Measurements from ENCODE around the gene SRSF9.
"Not testable (repeated sequence)": the region's sequence is repeated elsewhere in the genome, so short reads cannot be mapped to it uniquely, and the experiment has no call there.

SRSF9 gene

DNA sequence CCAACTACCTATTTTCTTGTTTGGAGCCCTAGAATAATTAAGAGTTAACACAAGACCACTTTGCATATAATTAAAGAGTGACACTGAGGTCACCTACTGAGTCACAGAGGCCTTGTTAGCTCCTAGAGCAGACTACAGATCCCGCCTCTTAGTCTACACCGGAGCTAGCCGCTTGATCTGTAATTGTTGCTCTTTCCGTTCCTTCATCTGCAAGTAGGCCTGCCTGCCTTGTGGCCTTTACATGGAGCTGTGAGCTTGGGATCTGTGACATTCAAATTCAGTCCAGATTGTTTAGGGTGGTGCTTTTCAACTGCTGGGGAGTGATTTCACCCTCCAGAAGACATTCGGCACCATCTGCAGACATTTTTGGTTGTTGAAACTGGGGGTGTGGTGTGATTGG is 20.8 kb upstream of the SRSF9 start:
- TF ChIP-seq, protein P1, sequence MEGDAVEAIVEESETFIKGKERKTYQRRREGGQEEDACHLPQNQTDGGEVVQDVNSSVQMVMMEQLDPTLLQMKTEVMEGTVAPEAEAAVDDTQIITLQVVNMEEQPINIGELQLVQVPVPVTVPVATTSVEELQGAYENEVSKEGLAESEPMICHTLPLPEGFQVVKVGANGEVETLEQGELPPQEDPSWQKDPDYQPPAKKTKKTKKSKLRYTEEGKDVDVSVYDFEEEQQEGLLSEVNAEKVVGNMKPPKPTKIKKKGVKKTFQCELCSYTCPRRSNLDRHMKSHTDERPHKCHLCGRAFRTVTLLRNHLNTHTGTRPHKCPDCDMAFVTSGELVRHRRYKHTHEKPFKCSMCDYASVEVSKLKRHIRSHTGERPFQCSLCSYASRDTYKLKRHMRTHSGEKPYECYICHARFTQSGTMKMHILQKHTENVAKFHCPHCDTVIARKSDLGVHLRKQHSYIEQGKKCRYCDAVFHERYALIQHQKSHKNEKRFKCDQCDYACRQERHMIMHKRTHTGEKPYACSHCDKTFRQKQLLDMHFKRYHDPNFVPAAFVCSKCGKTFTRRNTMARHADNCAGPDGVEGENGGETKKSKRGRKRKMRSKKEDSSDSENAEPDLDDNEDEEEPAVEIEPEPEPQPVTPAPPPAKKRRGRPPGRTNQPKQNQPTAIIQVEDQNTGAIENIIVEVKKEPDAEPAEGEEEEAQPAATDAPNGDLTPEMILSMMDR (IDR thresholded peaks at IDR 0.05; ENCODE audit: insufficient read depth, missing control alignments), result no peak
- FAIRE-seq (no peak), DNase-seq (ENCODE audit: insufficient read length, low spot score) (no peak)

DNA sequence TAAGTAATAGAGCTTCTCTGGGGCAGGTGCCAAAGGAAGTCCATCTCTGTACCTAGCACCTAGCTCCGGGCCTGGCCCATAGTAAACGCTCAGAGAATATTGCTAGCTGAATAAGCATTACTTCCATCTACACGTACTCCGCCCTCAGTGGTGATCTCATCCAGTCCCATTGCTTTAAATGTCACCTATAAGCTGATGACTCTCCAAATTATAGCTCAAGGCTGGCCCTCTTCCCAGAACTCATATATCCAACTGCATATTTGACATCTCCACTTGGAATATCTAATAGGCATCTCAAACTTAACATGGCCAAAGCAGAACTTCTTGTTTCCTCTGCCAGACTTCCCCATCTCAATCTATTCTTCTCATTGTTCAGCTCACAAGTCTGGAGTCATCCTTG is 19.5 kb upstream of the SRSF9 start:
- DNase-seq (ENCODE audit: insufficient read length, low spot score) (no peak), FAIRE-seq (no peak)
- TF ChIP-seq, protein P1 (IDR thresholded peaks at IDR 0.05; ENCODE audit: insufficient read depth, missing control alignments), result no peak

DNA sequence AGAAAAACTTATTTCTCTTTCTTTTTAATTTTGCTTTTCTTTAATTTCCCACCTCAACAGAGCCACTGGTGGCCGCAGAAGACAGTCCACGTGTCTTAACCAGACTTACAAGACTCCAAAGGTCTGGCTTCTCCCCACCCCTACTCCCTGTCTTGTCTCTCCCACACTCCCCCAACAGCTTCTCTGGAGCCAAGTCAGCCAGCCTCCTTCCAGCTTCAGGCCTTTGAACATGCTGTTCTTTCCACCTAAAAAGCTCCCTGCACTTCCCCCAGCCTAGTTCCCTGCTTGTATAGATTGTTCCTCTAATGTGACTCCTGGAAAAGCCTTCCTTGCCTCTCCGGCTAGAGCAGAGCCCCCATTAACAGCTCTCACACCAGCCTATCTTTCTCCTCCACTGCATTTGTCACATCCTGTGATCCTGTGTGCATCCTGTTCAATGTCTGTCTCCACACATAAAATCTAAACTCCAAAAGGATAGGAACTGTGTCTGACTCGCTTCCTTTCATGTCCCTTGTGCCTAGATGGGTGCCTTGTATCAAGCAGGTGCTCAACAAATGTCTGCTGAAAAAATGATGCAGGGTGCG is 18.6 kb upstream of the SRSF9 start:
- FAIRE-seq (no peak), DNase-seq (ENCODE audit: insufficient read length, low spot score) (no peak)
- TF ChIP-seq, protein P1 (IDR thresholded peaks at IDR 0.05; ENCODE audit: insufficient read depth, missing control alignments), result no peak

DNA sequence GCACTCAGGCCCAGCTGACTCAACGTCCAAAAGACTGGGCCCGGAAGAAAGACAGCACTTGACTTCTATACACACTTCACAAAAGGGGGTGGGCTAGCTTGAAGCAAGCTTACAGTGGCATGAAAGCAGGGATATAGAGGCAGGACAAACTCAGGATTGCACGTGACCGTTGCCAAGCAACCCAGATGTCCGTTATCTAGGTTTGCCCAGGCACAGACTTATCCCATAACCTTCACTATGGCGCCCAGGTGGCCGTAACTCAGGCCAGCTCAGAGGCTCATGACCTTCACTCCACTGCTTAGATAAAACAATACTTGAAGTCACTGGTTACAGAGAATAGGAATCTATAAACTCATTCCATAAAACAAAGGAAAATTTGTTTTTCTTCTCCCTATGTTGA is 18.0 kb upstream of the SRSF9 start:
- FAIRE-seq; DNase-seq (ENCODE audit: insufficient read length, low spot score): not testable (repeated sequence)

DNA sequence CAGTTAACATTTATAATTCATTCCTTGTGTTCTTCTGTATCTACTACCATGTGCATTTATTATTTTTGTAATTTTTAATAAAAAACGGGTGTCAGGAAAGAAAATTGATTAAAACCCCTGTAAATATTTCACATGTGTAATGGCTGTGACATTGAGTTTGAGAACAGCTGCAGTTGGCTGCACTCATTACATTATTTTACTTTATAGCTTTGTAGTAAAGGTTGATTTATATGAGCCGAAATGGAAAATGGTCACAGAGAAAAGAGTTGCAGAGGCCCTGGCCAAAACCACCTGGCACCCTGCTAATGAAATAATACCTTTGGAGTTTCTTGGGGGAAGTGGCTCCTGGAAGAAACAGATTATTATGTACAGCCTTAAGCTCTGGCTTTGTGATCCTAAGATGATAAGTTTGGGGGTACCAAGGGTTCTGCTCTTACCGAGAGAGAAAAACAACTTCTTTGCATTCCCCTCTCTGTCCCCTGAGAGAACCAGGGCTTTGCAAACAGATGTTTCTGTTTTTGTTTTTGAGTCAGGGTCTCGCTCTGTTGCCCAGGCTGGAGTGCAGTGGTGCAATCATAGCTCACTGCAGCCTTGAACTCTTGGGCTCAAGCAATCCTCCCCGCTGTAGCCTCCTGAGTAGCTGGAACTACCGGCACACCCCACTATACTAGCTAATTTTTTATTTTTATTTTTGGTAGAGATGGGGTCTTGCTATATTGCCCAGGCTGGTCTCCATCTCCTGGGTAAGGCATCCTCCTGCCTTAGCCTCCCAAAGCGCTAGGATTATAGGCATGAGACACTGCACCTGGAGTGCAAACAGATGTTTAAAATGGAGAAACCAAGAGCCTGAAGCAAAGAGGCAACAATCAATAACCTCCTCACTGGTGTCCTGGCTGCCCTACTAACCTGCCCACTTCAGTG is 16.7 kb upstream of the SRSF9 start:
- TF ChIP-seq, protein P1 (IDR thresholded peaks at IDR 0.05; ENCODE audit: insufficient read depth, missing control alignments), result no peak
- no peak for DNase-seq (ENCODE audit: insufficient read length, low spot score)
- FAIRE-seq, result no peak

DNA sequence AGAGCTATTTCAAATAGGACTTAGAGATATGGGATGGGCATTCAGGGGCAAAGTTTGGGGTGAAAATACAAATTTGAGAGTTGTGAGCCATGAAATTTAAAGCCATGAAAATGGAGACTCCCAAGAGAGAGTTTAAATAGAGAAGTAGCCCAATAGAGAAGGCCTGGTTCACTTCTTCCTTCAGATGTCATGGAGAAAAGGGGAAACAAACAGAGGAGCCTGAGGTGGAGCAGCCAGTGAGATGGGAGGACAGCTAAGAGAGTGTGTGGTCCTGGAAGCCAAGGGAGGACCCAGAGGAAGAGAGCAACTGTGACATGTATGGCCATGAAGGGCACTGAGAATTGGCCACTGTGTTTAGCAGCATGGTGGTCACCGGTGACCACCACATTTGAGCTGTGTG is 14.1 kb upstream of the SRSF9 start:
- FAIRE-seq (no peak), DNase-seq (ENCODE audit: insufficient read length, low spot score) (no peak)
- TF ChIP-seq, protein P1 (IDR thresholded peaks at IDR 0.05; ENCODE audit: insufficient read depth, missing control alignments), result no peak

DNA sequence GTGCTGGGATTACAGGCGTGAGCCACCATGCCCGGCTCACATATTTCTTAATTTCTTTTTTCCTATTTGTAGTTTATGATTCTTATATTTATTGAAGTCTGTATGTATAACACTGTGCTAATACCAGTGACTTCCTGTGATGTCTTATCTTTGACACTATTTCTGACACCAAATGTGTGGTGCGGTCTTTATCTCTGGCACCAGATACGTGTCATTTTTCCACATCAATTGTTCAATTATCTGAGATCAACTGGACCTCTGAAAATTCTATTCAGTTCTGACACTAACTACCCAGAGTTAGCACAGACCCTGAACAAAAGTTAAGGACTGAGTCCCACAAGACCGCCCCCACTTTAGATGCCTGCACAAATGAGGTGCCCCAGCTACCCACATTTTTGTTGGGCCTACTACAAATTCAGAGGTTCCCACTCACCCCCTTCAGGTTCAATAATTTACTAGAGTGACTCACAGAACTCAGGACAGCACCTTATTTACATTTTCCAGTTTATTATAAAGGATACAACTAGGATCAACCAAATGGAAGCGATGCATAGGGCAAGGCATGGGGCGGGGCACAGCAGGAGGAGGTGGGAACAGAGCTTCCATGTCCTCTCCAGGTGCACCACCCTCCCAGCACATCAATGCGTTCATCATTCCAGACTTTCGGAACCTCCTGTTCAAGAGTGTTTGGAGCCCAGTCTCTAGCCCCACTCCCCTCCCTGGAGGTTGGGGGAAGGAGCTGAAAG is 11.6 kb upstream of the SRSF9 start:
- TF ChIP-seq, protein P1 (IDR thresholded peaks at IDR 0.05; ENCODE audit: insufficient read depth, missing control alignments), result no peak
- FAIRE-seq (no peak), DNase-seq (ENCODE audit: insufficient read length, low spot score) (no peak)

Measured in D721Med (cell line).